Measurements from ENCODE around the gene PHF21B. TPM values are rescaled to one million over a fixed set of nuclear protein-coding genes. Genes with fewer than 3 reads are reported as not detected.

The PHF21B gene
- total RNA-seq, 4 donors from 2014 or later = not detected

- Histone ChIP-seq H3K4me3 (no peak overlapping the region), H3K4me1 (no peaks in the 10 kb centered on the region), H3K27me3 (no peaks in the 10 kb centered on the region), H3K27ac (no peak overlapping the region), H3K9me3 (no peaks in the 10 kb centered on the region), H3K36me3 (no peaks in the 10 kb centered on the region)
- DNase-seq (ENCODE audit: low spot score in 2 of 2) = no peak
- 86% methylated on average over 21 of the region's 25 CpGs for WGBS
- TF ChIP-seq EP300 (IDR thresholded peaks at IDR 0.05) (no peak), POLR2A (IDR thresholded peaks at IDR 0.05) (no peak)
These were observed 163.7 kb downstream of the PHF21B start for GRCh38 chr22:44845796-44846720.

GRCh38 chr22:44845191-44845590, 164.6 kb downstream of the PHF21B start:
- Histone ChIP-seq H3K36me3 (no peaks in the 10 kb centered on the region), H3K4me3 (no peak overlapping the region), H3K27me3 (no peaks in the 10 kb centered on the region), H3K4me1 (no peaks in the 10 kb centered on the region), H3K27ac (no peak overlapping the region), H3K9me3 (no peaks in the 10 kb centered on the region)
- over 99% methylated on average over 7 of the region's 8 CpGs for WGBS
- TF ChIP-seq EP300 (IDR thresholded peaks at IDR 0.05) (no peak), POLR2A (IDR thresholded peaks at IDR 0.05) (no peak), CTCF (IDR thresholded peaks at IDR 0.05) (no peak), POLR2AphosphoS5 (IDR thresholded peaks at IDR 0.05) (no peak)
- no peak for DNase-seq (ENCODE audit: low spot score in 2 of 2)

- H3K36me3 ChIP-seq = no peaks in the 10 kb centered on the region
- TF ChIP-seq CTCF (IDR thresholded peaks at IDR 0.05) (no peak), POLR2A (IDR thresholded peaks at IDR 0.05) (no peak), EP300 (IDR thresholded peaks at IDR 0.05) (no peak), POLR2AphosphoS5 (IDR thresholded peaks at IDR 0.05) (no peak)
- no peak overlapping the region for H3K4me3 ChIP-seq
- no peaks in the 10 kb centered on the region for H3K9me3 ChIP-seq
- H3K27ac ChIP-seq = no peak overlapping the region
- WGBS = 92% methylated on average over 4 of the region's 7 CpGs
- DNase-seq (ENCODE audit: low spot score in 2 of 2) = no peak
- H3K4me1 ChIP-seq = no peaks in the 10 kb centered on the region
- no peaks in the 10 kb centered on the region for H3K27me3 ChIP-seq
These were observed 167.4 kb downstream of the PHF21B start for GRCh38 chr22:44842417-44842816.

GRCh38 chr22:44840611-44841322, 169.0 kb downstream of the PHF21B start:
- DNase-seq (ENCODE audit: low spot score in 2 of 2) = no peak
- Histone ChIP-seq H3K27ac (no peak overlapping the region), H3K4me3 (no peak overlapping the region), H3K27me3 (no peaks in the 10 kb centered on the region), H3K4me1 (no peaks in the 10 kb centered on the region), H3K36me3 (no peaks in the 10 kb centered on the region), H3K9me3 (no peaks in the 10 kb centered on the region)
- TF ChIP-seq POLR2AphosphoS5 (IDR thresholded peaks at IDR 0.05) = no peak
- no peak for TF ChIP-seq CTCF (IDR thresholded peaks at IDR 0.05)
- no peak for TF ChIP-seq EP300 (IDR thresholded peaks at IDR 0.05)
- TF ChIP-seq POLR2A (IDR thresholded peaks at IDR 0.05) = no peak
- 77% methylated on average over 30 of the region's 30 CpGs for WGBS

- no peak overlapping the region for H3K4me3 ChIP-seq
- H3K36me3 ChIP-seq = no peaks in the 10 kb centered on the region
- peaks cover 5% of the 10 kb centered on the region for H3K9me3 ChIP-seq
- H3K27me3 ChIP-seq = no peaks in the 10 kb centered on the region
- 85% methylated on average over 11 of the region's 13 CpGs for WGBS
- DNase-seq (ENCODE audit: low spot score in 2 of 2) = no peak
- H3K4me1 ChIP-seq = no peaks in the 10 kb centered on the region
- no peak overlapping the region for H3K27ac ChIP-seq
- TF ChIP-seq POLR2A (IDR thresholded peaks at IDR 0.05) (no peak), EP300 (IDR thresholded peaks at IDR 0.05) (no peak), CTCF (IDR thresholded peaks at IDR 0.05) (no peak), POLR2AphosphoS5 (IDR thresholded peaks at IDR 0.05) (no peak)
These were observed 170.1 kb downstream of the PHF21B start for GRCh38 chr22:44839721-44840120.

Data from suprapubic skin (tissue), 4 donors.